ENCODE results near the gene RNU1-2. TPM values are rescaled to one million over a fixed set of nuclear protein-coding genes. Genes with fewer than 3 reads are reported as not detected.

RNU1-2 gene
- total and polyA plus RNA-seq, 2 of the 4 experiments (the other 2 are of a cell fraction) = under 0.01 TPM; not detected in 1

DNA sequence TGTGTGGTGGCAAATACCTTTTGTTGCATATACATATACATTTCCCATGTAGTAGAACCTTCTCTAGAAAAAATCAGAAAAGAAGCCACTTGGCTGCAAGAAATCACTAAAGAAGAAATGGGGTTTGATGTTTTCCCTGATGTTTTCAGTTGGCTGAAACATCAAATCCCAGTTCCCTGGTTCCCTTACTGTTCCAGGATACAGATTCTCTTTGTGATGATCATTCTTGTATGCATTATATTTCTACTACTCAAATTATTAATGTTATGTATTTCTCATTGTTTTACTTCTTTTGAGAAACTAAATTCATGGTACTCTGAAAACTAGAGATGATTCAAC lies 7.6 kb downstream of the RNU1-2 start:
- no peak for ATAC-seq (ENCODE audit: low read depth)
- H2AFZ ChIP-seq (replicated peaks; ENCODE audit: low read length, poor library complexity) = no peak overlapping the region

More for the DNA sequence above, 7.6 kb downstream of the RNU1-2 start:
- POLR2A ChIA-PET (ENCODE audit: unreplicated experiment) = no interaction called here
- Histone ChIP-seq H4K5ac (ENCODE audit: low read depth, low read length) (peak overlapping the region; percentile 49; the same call in 1 of the 2 replicates), H2AK5ac (ENCODE audit: low read depth, low read length) (no peak overlapping the region), H2BK20ac (ENCODE audit: low read depth, low read length) (no peak overlapping the region), H2BK15ac (ENCODE audit: low read depth, low read length) (no peak overlapping the region), H3K27me3 (ENCODE audit: control insufficient read depth, insufficient read depth, low read length) (no peaks in the 10 kb centered on the region), H4K91ac (ENCODE audit: insufficient read depth, low read depth, low read length) (no peak overlapping the region), H3K4me3 (ENCODE audit: insufficient read depth, low read depth, low read length) (no peak overlapping the region; the same call in 1 of the 2 replicates), H3K4me1 (ENCODE audit: control insufficient read depth, insufficient read depth, low read length) (peaks cover 9% of the 10 kb centered on the region), H3K56ac (ENCODE audit: extremely low read depth, insufficient read depth, low read length) (peak overlapping the region; percentile 91; the same call in 1 of the 2 replicates), H3K4me2 (ENCODE audit: low read depth, low read length) (peak overlapping the region; percentile 93; the same call in 1 of the 2 replicates), H3K36me3 (ENCODE audit: control insufficient read depth, insufficient read depth, low read length) (no peaks in the 10 kb centered on the region), H3K9ac (ENCODE audit: low read depth, low read length) (peak overlapping the region; percentile 87; the same call in 1 of the 2 replicates), H3K9me1 (ENCODE audit: insufficient read depth, low read length) (peaks cover 5% of the 10 kb centered on the region), H3K18ac (ENCODE audit: low read depth, low read length) (no peak overlapping the region), H2BK120ac (ENCODE audit: low read depth, low read length) (no peak overlapping the region), H3K23ac (ENCODE audit: low read depth, low read length) (peak overlapping the region; percentile 75; the same call in 1 of the 2 replicates), H2AK9ac (replicated peaks; ENCODE audit: low read depth, low read length, poor library complexity) (no peak overlapping the region), H3K4ac (ENCODE audit: low read depth, low read length) (no peak overlapping the region; the same call in 1 of the 2 replicates), H3K79me1 (ENCODE audit: low read depth in 1 of 2, low read length in 2 of 2) (no peaks in the 10 kb centered on the region), H2BK5ac (ENCODE audit: low read depth, low read length, poor library complexity, severe bottlenecking) (peak overlapping the region; percentile 1), H3K14ac (replicated peaks; ENCODE audit: low read depth, low read length) (no peak overlapping the region), H4K8ac (ENCODE audit: low read depth in 2 of 2, low read length in 2 of 2) (peak overlapping the region; percentile 64 to 97; a peak in 3 of 4 replicates), H3K9me3 (ENCODE audit: control insufficient read depth, insufficient read depth, low read length) (no peaks in the 10 kb centered on the region), H3K27ac (ENCODE audit: insufficient read depth, low read length) (no peak overlapping the region), H4K20me1 (ENCODE audit: insufficient read depth, low read length) (peaks cover 5% of the 10 kb centered on the region)
- CTCF ChIA-PET = interaction anchor here (0.9 kb wide), 1 partner anchor 144 kb away, joined by 6 read pairs; no protein-coding TSS in a partner anchor
- dilution Hi-C loops (cut with HindIII; ENCODE audit: low sequenced_read_pairs, unreplicated experiment) = no loop called here
- DNase-seq = no peak
- intact Hi-C loops (cut with micrococcal nuclease) = no loop called here
- BruUV-seq (replicated peaks) = no TSS peak
- in situ Hi-C loops (cut with MboI; ENCODE audit: low sequenced_read_pairs) = no loop called here
- TF ChIP-seq MAZ (IDR thresholded peaks at IDR 0.05; ENCODE audit: borderline replicate concordance, low read depth, low read length) = no peak
- TF ChIP-seq SMC3 (IDR thresholded peaks at IDR 0.05; ENCODE audit: low read depth, low read length) = no peak
- TF ChIP-seq NFE2L2 (IDR thresholded peaks at IDR 0.05; ENCODE audit: low read depth, low read length) = no peak
- no peak for TF ChIP-seq FOS (IDR thresholded peaks at IDR 0.05; ENCODE audit: low read depth, low read length)
